ENCODE measurements around the gene ARMH2.

DNA sequence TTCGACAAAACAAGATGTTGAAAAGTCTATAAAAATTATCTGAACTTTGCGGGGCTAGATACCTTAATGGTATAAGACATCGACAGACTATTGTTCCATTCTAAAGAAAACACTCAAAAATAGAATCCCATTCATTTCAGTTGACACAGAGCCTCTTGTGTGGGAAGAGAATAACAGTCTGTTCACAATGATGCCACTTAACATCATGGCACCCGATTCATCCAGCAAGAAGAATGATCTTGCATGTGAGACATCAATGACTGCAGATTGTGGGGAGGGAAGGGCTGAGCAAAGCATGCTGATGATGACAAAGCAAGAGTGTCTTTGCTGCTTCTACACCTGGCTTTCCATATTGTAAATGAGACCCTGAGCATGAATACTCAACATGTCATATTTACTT, 49.7 kb upstream of the ARMH2 start:
- TF ChIP-seq, protein P1, sequence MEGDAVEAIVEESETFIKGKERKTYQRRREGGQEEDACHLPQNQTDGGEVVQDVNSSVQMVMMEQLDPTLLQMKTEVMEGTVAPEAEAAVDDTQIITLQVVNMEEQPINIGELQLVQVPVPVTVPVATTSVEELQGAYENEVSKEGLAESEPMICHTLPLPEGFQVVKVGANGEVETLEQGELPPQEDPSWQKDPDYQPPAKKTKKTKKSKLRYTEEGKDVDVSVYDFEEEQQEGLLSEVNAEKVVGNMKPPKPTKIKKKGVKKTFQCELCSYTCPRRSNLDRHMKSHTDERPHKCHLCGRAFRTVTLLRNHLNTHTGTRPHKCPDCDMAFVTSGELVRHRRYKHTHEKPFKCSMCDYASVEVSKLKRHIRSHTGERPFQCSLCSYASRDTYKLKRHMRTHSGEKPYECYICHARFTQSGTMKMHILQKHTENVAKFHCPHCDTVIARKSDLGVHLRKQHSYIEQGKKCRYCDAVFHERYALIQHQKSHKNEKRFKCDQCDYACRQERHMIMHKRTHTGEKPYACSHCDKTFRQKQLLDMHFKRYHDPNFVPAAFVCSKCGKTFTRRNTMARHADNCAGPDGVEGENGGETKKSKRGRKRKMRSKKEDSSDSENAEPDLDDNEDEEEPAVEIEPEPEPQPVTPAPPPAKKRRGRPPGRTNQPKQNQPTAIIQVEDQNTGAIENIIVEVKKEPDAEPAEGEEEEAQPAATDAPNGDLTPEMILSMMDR (IDR thresholded peaks at IDR 0.05): no peak
- TF ChIP-seq POLR2A (IDR thresholded peaks at IDR 0.05): no peak
